ENCODE results near the gene KIF11. TPM values are rescaled to one million over a fixed set of nuclear protein-coding genes. Genes with fewer than 3 reads are reported as not detected.

KIF11 gene
- total and polyA plus RNA-seq, 2 of the 13 experiments (the other 11 are each of a cell fraction or from before 2014, with no cell fraction given), result 8.7 to 38.4 TPM

DNA sequence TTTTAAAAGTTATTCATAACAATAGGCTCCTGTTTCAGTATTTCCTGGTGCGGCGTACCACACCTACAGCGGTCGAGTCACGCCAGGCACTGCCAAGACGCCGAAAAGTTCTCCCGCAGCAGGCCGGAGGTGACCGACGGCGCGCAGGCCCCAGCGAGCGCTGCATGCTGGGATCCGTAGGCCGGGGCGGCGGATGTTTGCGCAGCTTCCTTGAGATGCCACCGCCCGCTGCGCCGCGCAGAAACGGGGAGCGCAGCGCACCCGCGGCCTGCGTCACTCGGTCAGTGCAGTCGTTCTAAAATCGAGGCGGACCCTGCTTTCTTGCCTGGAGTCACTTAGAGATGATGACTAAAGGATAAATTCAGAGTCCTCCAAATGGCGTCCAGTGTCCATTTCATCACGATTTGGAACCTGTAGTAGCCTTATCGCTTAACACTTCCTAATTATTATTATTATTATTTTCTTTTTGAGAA lies 1.3 kb upstream of the KIF11 start (continued):
- TF ChIP-seq, protein P1, sequence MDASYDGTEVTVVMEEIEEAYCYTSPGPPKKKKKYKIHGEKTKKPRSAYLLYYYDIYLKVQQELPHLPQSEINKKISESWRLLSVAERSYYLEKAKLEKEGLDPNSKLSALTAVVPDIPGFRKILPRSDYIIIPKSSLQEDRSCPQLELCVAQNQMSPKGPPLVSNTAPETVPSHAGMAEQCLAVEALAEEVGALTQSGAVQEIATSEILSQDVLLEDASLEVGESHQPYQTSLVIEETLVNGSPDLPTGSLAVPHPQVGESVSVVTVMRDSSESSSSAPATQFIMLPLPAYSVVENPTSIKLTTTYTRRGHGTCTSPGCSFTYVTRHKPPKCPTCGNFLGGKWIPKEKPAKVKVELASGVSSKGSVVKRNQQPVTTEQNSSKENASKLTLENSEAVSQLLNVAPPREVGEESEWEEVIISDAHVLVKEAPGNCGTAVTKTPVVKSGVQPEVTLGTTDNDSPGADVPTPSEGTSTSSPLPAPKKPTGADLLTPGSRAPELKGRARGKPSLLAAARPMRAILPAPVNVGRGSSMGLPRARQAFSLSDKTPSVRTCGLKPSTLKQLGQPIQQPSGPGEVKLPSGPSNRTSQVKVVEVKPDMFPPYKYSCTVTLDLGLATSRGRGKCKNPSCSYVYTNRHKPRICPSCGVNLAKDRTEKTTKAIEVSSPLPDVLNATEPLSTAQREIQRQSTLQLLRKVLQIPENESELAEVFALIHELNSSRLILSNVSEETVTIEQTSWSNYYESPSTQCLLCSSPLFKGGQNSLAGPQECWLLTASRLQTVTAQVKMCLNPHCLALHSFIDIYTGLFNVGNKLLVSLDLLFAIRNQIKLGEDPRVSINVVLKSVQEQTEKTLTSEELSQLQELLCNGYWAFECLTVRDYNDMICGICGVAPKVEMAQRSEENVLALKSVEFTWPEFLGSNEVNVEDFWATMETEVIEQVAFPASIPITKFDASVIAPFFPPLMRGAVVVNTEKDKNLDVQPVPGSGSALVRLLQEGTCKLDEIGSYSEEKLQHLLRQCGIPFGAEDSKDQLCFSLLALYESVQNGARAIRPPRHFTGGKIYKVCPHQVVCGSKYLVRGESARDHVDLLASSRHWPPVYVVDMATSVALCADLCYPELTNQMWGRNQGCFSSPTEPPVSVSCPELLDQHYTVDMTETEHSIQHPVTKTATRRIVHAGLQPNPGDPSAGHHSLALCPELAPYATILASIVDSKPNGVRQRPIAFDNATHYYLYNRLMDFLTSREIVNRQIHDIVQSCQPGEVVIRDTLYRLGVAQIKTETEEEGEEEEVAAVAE (CRISPR knock-in tag; IDR thresholded peaks at IDR 0.05; ENCODE audit: borderline replicate concordance), result no peak
- no peak for TF ChIP-seq POLR2AphosphoS2 (IDR thresholded peaks at IDR 0.05; ENCODE audit: low read depth, low read length)
- TF ChIP-seq PRMT3 (CRISPR knock-in tag; IDR thresholded peaks at IDR 0.05; ENCODE audit: borderline replicate concordance, low read depth), result peak; percentile 59; the same call in 1 of the 2 replicates
- TF ChIP-seq, protein P2, sequence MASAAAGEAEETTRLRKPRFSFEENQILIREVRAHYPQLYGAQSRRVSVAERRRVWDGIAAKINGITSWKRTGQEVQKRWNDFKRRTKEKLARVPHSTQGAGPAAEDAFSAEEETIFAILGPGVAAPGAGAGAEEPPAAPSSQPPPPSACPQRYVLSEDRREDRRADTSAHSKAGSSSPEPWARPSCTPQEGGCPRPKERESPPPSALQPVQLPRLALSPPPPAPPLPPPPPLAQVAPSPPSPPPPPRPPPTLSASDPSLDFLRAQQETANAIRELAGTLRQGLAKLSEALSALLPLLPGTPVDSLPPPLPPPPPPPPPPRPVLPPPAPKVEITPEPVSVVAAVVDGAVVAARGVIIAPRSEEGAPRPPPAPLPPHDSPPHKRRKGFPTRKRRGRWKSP (CRISPR knock-in tag; IDR thresholded peaks at IDR 0.05), result peak; percentile 100
- peak; percentile 82 for TF ChIP-seq RFXAP (CRISPR knock-in tag; IDR thresholded peaks at IDR 0.05; ENCODE audit: borderline replicate concordance)
- TF ChIP-seq ZFAT (CRISPR knock-in tag; conservative IDR thresholded peaks at IDR 0.05), result no peak; the same call in 1 of the 2 replicates
- TF ChIP-seq, protein P3, sequence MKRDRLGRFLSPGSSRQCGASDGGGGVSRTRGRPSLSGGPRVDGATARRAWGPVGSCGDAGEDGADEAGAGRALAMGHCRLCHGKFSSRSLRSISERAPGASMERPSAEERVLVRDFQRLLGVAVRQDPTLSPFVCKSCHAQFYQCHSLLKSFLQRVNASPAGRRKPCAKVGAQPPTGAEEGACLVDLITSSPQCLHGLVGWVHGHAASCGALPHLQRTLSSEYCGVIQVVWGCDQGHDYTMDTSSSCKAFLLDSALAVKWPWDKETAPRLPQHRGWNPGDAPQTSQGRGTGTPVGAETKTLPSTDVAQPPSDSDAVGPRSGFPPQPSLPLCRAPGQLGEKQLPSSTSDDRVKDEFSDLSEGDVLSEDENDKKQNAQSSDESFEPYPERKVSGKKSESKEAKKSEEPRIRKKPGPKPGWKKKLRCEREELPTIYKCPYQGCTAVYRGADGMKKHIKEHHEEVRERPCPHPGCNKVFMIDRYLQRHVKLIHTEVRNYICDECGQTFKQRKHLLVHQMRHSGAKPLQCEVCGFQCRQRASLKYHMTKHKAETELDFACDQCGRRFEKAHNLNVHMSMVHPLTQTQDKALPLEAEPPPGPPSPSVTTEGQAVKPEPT (CRISPR knock-in tag; IDR thresholded peaks at IDR 0.05; ENCODE audit: low read depth), result no peak
- peak; percentile 92 for TF ChIP-seq SPEN (CRISPR knock-in tag; IDR thresholded peaks at IDR 0.05; ENCODE audit: low read depth)
- peak; percentile 64; the same call in 1 of the 3 replicates for TF ChIP-seq MXI1 (IDR thresholded peaks at IDR 0.05; ENCODE audit: borderline replicate concordance, low read depth, low read length)
- peak; percentile 81; the same call in 1 of the 2 replicates for TF ChIP-seq ZNF572 (CRISPR knock-in tag; IDR thresholded peaks at IDR 0.05)
- no peak for TF ChIP-seq ZNF850 (CRISPR knock-in tag; conservative IDR thresholded peaks at IDR 0.05)
- no peak for TF ChIP-seq ZNF644 (CRISPR knock-in tag; IDR thresholded peaks at IDR 0.05; ENCODE audit: low read depth)
- 0 out of 2 replicates have a peak, but pooled peaks have one; percentile 46 for TF ChIP-seq AHR (CRISPR knock-in tag; IDR thresholded peaks at IDR 0.05)
- TF ChIP-seq, protein P4, sequence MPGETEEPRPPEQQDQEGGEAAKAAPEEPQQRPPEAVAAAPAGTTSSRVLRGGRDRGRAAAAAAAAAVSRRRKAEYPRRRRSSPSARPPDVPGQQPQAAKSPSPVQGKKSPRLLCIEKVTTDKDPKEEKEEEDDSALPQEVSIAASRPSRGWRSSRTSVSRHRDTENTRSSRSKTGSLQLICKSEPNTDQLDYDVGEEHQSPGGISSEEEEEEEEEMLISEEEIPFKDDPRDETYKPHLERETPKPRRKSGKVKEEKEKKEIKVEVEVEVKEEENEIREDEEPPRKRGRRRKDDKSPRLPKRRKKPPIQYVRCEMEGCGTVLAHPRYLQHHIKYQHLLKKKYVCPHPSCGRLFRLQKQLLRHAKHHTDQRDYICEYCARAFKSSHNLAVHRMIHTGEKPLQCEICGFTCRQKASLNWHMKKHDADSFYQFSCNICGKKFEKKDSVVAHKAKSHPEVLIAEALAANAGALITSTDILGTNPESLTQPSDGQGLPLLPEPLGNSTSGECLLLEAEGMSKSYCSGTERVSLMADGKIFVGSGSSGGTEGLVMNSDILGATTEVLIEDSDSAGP (CRISPR knock-in tag; IDR thresholded peaks at IDR 0.05; ENCODE audit: borderline replicate concordance), result peak; percentile 63
- peak; percentile 52; the same call in 1 of the 2 replicates for TF ChIP-seq ZNF329 (CRISPR knock-in tag; IDR thresholded peaks at IDR 0.05; ENCODE audit: low read depth)
- TF ChIP-seq, protein P5, sequence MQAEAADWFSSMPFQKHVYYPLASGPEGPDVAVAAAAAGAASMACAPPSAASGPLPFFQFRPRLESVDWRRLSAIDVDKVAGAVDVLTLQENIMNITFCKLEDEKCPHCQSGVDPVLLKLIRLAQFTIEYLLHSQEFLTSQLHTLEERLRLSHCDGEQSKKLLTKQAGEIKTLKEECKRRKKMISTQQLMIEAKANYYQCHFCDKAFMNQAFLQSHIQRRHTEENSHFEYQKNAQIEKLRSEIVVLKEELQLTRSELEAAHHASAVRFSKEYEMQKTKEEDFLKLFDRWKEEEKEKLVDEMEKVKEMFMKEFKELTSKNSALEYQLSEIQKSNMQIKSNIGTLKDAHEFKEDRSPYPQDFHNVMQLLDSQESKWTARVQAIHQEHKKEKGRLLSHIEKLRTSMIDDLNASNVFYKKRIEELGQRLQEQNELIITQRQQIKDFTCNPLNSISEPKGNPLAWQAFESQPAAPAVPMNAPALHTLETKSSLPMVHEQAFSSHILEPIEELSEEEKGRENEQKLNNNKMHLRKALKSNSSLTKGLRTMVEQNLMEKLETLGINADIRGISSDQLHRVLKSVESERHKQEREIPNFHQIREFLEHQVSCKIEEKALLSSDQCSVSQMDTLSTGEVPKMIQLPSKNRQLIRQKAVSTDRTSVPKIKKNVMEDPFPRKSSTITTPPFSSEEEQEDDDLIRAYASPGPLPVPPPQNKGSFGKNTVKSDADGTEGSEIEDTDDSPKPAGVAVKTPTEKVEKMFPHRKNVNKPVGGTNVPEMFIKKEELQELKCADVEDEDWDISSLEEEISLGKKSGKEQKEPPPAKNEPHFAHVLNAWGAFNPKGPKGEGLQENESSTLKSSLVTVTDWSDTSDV (CRISPR knock-in tag; IDR thresholded peaks at IDR 0.05), result 0 out of 2 replicates have a peak, but pooled peaks have one; percentile 46
- TF ChIP-seq ZNF567 (CRISPR knock-in tag; IDR thresholded peaks at IDR 0.05; ENCODE audit: borderline replicate concordance), result no peak

All from HepG2 (cell line).